Transverse colon (tissue), 4 donors: Measurements from ENCODE around the gene LARP4B. TPM values are rescaled to one million over a fixed set of nuclear protein-coding genes. Genes with fewer than 3 reads are reported as not detected.

Source experiments
- DNase-seq: peaks from one replicate; pipeline ENCODE4 v3.0.0-alpha.2; 2019
- H3K27ac ChIP-seq, 4 donors: fragments of 200-600 bp; sonication (generic); 2 replicates each; pipeline ENCODE4 v1.5.1; 2016 to 2018; ENCODE audit warnings: inconsistent platforms in 4 of 4
- H3K27me3 ChIP-seq: fragments of 200-600 bp; sonication (generic); 2 replicates; pipeline ENCODE4 v1.5.1; 2017; ENCODE audit warnings: inconsistent platforms
- H3K36me3 ChIP-seq, 4 donors: fragments of 200-600 bp; sonication (generic); 2 replicates each; pipeline ENCODE4 v1.5.1; 2017 to 2019; ENCODE audit warnings: inconsistent platforms in 4 of 4
- H3K4me1 ChIP-seq, 4 donors: fragments of 200-600 bp; sonication (generic); 2 replicates each; pipeline ENCODE4 v1.5.1; 2017 to 2020; ENCODE audit warnings: inconsistent platforms in 4 of 4
- H3K4me3 ChIP-seq, 4 donors: fragments of 200-600 bp; sonication (generic); 1 replicate in 1 of 4; 2 replicates in 3 of 4; pipeline versions ENCODE4 v1.5.1 to v1.6.1; 2017 to 2019; ENCODE audit warnings: inconsistent platforms in 4 of 4
- H3K9me3 ChIP-seq, 2 donors: fragments of 200-600 bp; sonication (generic); 2 replicates each; pipeline ENCODE4 v1.5.1; 2017 to 2019; ENCODE audit warnings: inconsistent platforms in 2 of 2
- CTCF ChIP-seq, 5 experiments: fragments of 200-600 bp in 3 of 5; fragments of 450-650 bp in 2 of 5; sonication (generic) in 3 of 5; IDR thresholded peaks; 1 replicate in 2 of 5; 2 replicates in 3 of 5; pipeline ENCODE4 v1.5.1; 2016 to 2017; ENCODE audit warnings: antibody characterized with exemption in 5 of 5, inconsistent platforms in 3 of 5, mild to moderate bottlenecking in 2 of 5, moderate library complexity in 1 of 5
- EP300 ChIP-seq: sonication (generic); formaldehyde crosslinking; IDR thresholded peaks from one replicate; pipeline ENCODE4 v1.6.1; 2017; ENCODE audit warnings: antibody characterized with exemption, low read depth
- POLR2A ChIP-seq: fragments of 450-650 bp; IDR thresholded peaks from one replicate; pipeline ENCODE4 v1.6.1; 2016; ENCODE audit warnings: antibody characterized with exemption, mild to moderate bottlenecking, moderate library complexity
- POLR2AphosphoS5 ChIP-seq, 3 donors: sonication (generic); formaldehyde crosslinking; IDR thresholded peaks; one replicate each; pipeline ENCODE4 v1.6.1; 2016; ENCODE audit warnings: antibody characterized with exemption in 3 of 3
- WGBS, 2 donors: methylation state at CpG; one replicate each; pipeline ENCODE4 v1.1.5; 2018; ENCODE audit warnings: low coverage in 1 of 2; 5-methylcytosine and 5-hydroxymethylcytosine counted together
- in situ Hi-C, 4 donors: fragments of 200-750 bp; cut with MboI; loops; one replicate each; pipeline versions ENCODE4 v1.15.0 to v1.15.1; 2017; ENCODE audit warnings: low sequenced_read_pairs in 3 of 4, low pct_ligation_motif_present in 1 of 4, low pct_unique_long_range_greater_than_20kb in 1 of 4
- intact Hi-C: fragments of 100-400 bp; cut with DNase I; formaldehyde crosslinking; loops from one replicate; pipeline ENCODE4 v1.15.1; 2023; ENCODE audit warnings: low total_unique reads
- total RNA-seq, 4 donors: library from RNA; depleted of rRNA; stranded (reverse); fragments of >200 nt; gene quantifications; one replicate each; pipeline ENCODE4 v1.1.0, GENCODE V29; 2016

LARP4B gene
- total RNA-seq, 4 donors from 2014 or later: 89.2 to 148 (median 96.4) TPM

GRCh38 chr10:971613-972012 lies 40.1 kb upstream of the LARP4B start:
- 59 to 71% methylated on average over 7 to 12 of the region's 12 CpGs for WGBS, 2 donors
- intact Hi-C loops (no loop called here), in situ Hi-C loops (no loop called here)
- peaks cover 3 to 17% (median 14%) of the 10 kb centered on the region in 4 donors for H3K4me1 ChIP-seq
- H3K9me3 ChIP-seq: no peaks in the 10 kb centered on the region
- H3K36me3 ChIP-seq: no peaks in the 10 kb centered on the region
- no peak overlapping the region for H3K4me3 ChIP-seq
- H3K27me3 ChIP-seq: no peaks in the 10 kb centered on the region
- no peak for TF ChIP-seq EP300
- TF ChIP-seq POLR2AphosphoS5 (IDR thresholded peaks at IDR 0.05): no peak
- TF ChIP-seq CTCF (IDR thresholded peaks at IDR 0.05): no peak
- TF ChIP-seq POLR2A: no peak
- peak overlapping the region in 2 of 4 donors; percentile 31 to 66 for H3K27ac ChIP-seq
- DNase-seq: peak; percentile 18

- peaks cover 3 to 17% (median 14%) of the 10 kb centered on the region in 4 donors for H3K4me1 ChIP-seq
- DNase-seq: no peak
- WGBS, 2 donors: 55 to 57% methylated on average over 4 of the region's 4 CpGs
- intact Hi-C loops: no loop called here
- H3K36me3 ChIP-seq: no peaks in the 10 kb centered on the region
- in situ Hi-C loops: no loop called here
- no peak overlapping the region for H3K4me3 ChIP-seq
- no peaks in the 10 kb centered on the region for H3K27me3 ChIP-seq
- H3K9me3 ChIP-seq: no peaks in the 10 kb centered on the region
- TF ChIP-seq POLR2AphosphoS5 (IDR thresholded peaks at IDR 0.05) (no peak), EP300 (no peak), POLR2A (no peak)
- H3K27ac ChIP-seq: peak overlapping the region in 3 of 4 donors; percentile 29 to 66 (median 31)
These were observed 39.6 kb upstream of the LARP4B start for GRCh38 chr10:971150-971542.

DNA sequence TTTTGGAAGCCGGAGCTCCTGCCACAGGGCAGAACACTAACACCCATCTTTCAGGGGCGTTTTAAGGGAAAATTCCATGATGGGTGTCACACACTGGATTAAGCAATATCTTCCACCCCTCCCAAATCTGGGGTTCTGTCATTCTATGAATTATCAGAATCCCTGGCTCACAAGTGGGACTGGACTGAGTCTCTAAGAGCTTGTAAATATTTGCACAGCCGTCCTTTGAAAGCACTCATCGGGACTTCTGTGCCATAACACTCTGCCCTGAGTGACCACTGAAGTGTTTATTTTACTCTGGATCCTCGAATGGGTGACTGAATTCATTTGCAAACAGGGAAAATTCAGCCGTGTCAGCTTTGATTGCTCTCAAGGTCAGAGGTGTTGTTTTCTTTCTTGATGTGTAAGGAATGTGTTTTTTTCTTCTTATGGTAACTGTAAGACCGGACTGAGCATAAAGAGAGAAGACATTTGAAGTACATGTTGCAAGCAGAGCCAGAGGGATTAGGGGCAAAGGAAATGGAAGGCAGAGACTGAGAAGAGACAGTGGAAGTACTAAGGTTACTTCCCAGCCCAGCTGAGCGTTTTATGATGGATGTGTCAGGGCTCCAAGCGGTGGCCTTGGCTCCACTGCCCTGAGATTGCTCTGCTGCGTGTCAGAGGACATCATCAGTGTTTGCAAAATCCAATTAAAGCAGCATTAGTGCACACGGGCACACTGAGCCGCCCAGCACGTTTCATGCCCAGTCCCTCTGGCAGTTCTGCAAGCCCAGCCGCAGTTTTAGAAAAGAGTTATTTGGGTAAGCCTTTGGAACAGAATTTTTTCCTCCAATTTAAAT lies 39.0 kb upstream of the LARP4B start:
- in situ Hi-C loops: no loop called here
- Histone ChIP-seq H3K9me3 (no peaks in the 10 kb centered on the region), H3K4me3 (no peak overlapping the region), H3K27ac (peak overlapping the region; percentile 13 to 66 (median 30)), H3K36me3 (no peaks in the 10 kb centered on the region), H3K27me3 (no peaks in the 10 kb centered on the region), H3K4me1 (peaks cover 3 to 17% (median 14%) of the 10 kb centered on the region in 4 donors)
- TF ChIP-seq POLR2A (no peak), POLR2AphosphoS5 (IDR thresholded peaks at IDR 0.05) (no peak), EP300 (no peak), CTCF (IDR thresholded peaks at IDR 0.05) (no peak)
- no peak for DNase-seq
- intact Hi-C loops: no loop called here
- WGBS, 2 donors: 25 to 32% methylated on average over 10 to 14 of the region's 14 CpGs

DNA sequence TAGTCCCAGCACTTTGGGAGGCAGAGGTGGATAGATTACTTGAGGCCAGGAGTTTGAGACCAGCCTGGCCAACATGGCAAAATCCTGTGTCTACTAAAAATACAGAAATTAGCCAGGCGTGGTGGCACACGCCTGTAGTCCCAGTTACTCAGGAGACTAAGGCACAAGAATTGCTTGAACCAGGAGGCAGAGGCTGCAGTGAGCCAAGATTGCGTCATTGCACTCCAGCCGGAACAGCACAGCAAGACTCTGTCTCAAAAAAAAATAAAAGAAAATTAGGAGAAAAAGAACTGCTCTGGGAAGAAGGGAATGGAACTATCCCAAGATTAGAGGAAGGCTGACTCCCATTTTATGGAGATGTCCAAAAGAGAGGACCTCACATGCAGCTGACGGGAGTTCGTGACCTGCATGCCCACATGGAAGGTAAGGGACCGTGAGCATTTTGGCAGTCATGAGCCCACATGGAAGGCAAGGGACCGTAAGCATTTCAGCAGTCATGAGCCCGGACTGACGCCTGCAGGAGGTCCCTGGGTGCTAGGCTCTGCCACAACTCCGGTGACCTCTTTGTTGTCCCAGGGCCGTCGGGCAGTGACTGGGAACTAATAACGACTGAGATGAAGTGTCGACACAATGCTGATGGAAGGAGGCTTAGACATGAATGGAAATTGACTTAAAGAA lies 38.1 kb upstream of the LARP4B start:
- no peak for DNase-seq
- intact Hi-C loops (no loop called here), in situ Hi-C loops (no loop called here)
- no peaks in the 10 kb centered on the region for H3K36me3 ChIP-seq
- H3K4me1 ChIP-seq: peaks cover 3 to 17% (median 14%) of the 10 kb centered on the region in 4 donors
- H3K27me3 ChIP-seq: no peaks in the 10 kb centered on the region
- no peak for TF ChIP-seq POLR2AphosphoS5 (IDR thresholded peaks at IDR 0.05)
- TF ChIP-seq CTCF (IDR thresholded peaks at IDR 0.05): no peak
- no peak for TF ChIP-seq EP300
- TF ChIP-seq POLR2A: no peak
- 81 to 87% methylated on average over 8 to 15 of the region's 15 CpGs for WGBS, 2 donors
- H3K27ac ChIP-seq: no peak overlapping the region
- no peak overlapping the region for H3K4me3 ChIP-seq
- no peaks in the 10 kb centered on the region for H3K9me3 ChIP-seq
